ENCODE results near the gene CDX1.

DNA sequence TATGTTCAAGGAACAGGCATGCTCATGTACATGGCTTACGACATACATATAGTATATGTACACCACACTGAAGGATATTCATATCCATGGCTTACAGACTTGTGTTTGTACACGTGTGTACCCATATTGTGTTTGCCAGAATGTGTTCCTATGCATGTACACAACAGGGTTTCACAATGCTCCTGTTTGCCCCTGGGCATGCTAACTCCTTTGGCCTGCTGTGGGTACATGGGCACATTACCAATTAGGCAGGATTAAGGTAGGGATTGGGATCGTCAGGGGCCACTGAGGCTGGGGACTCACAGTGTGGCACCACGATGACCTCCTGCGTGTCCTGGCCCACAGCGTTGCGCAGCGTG, 37.1 kb upstream of the CDX1 start:
- TF ChIP-seq, protein P1, sequence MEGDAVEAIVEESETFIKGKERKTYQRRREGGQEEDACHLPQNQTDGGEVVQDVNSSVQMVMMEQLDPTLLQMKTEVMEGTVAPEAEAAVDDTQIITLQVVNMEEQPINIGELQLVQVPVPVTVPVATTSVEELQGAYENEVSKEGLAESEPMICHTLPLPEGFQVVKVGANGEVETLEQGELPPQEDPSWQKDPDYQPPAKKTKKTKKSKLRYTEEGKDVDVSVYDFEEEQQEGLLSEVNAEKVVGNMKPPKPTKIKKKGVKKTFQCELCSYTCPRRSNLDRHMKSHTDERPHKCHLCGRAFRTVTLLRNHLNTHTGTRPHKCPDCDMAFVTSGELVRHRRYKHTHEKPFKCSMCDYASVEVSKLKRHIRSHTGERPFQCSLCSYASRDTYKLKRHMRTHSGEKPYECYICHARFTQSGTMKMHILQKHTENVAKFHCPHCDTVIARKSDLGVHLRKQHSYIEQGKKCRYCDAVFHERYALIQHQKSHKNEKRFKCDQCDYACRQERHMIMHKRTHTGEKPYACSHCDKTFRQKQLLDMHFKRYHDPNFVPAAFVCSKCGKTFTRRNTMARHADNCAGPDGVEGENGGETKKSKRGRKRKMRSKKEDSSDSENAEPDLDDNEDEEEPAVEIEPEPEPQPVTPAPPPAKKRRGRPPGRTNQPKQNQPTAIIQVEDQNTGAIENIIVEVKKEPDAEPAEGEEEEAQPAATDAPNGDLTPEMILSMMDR (IDR thresholded peaks at IDR 0.05) = no peak
- no peak for TF ChIP-seq POLR2A (IDR thresholded peaks at IDR 0.05)

All from adrenal gland (tissue), 5 donors.